ENCODE data around the gene HOXA7. TPM values are rescaled to one million over a fixed set of nuclear protein-coding genes. Genes with fewer than 3 reads are reported as not detected.

Gene HOXA7
- total RNA-seq, 1 donor from 2014 or later: not detected

DNA sequence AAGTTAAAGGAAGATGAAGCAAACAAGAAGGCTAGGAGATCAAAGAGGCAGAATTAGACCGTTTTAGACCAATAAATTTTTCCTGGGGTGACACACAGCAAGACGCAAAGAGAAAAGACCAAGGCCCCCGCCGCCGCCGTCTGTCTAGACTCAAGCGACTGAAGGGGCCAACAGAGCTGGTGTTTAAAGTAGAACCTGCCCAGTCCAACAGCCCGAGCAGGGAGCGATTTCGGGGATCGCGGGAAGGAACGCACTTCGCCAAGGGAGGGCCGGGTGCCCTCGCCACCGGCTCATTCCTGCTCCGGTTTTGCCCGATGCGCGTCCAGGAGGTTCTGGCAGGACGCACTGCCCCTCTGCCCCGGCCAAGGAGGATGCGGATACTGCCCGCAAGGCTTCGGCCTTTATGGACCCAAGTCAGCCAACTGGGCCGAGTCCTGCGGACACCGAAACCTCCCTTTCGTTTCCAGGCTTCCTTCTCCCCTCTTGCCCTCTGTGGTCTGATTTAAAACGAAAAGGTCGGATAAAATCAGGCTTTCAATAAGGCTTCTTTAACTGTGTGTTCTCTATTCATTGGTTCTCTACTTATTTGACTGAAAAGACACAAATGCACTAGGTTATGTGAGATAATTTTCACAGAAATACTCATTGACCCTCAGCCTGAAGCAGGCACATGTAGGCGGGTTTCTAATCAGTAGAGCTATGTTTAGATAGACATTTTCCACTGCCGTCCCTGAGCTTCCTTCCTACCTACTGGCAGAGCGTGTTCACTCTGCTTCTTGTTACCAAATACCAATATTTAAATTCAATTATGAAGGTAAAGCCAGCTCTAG lies 2.2 kb upstream of the HOXA7 start:
- H3K36me3 ChIP-seq (ENCODE audit: control insufficient read depth, insufficient read depth, low read length): no peaks in the 10 kb centered on the region
- DNase-seq (ENCODE audit: low read depth) (no peak), FAIRE-seq (no peak)
- peaks cover 76% of the 10 kb centered on the region for H3K27me3 ChIP-seq (ENCODE audit: control insufficient read depth, insufficient read depth, low read length)
- H3K4me3 ChIP-seq (ENCODE audit: low read depth, low read length): no peak overlapping the region
- TF ChIP-seq, protein P1, sequence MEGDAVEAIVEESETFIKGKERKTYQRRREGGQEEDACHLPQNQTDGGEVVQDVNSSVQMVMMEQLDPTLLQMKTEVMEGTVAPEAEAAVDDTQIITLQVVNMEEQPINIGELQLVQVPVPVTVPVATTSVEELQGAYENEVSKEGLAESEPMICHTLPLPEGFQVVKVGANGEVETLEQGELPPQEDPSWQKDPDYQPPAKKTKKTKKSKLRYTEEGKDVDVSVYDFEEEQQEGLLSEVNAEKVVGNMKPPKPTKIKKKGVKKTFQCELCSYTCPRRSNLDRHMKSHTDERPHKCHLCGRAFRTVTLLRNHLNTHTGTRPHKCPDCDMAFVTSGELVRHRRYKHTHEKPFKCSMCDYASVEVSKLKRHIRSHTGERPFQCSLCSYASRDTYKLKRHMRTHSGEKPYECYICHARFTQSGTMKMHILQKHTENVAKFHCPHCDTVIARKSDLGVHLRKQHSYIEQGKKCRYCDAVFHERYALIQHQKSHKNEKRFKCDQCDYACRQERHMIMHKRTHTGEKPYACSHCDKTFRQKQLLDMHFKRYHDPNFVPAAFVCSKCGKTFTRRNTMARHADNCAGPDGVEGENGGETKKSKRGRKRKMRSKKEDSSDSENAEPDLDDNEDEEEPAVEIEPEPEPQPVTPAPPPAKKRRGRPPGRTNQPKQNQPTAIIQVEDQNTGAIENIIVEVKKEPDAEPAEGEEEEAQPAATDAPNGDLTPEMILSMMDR (IDR thresholded peaks at IDR 0.05; ENCODE audit: insufficient read depth, low read length, severe bottlenecking): no peak

DNA sequence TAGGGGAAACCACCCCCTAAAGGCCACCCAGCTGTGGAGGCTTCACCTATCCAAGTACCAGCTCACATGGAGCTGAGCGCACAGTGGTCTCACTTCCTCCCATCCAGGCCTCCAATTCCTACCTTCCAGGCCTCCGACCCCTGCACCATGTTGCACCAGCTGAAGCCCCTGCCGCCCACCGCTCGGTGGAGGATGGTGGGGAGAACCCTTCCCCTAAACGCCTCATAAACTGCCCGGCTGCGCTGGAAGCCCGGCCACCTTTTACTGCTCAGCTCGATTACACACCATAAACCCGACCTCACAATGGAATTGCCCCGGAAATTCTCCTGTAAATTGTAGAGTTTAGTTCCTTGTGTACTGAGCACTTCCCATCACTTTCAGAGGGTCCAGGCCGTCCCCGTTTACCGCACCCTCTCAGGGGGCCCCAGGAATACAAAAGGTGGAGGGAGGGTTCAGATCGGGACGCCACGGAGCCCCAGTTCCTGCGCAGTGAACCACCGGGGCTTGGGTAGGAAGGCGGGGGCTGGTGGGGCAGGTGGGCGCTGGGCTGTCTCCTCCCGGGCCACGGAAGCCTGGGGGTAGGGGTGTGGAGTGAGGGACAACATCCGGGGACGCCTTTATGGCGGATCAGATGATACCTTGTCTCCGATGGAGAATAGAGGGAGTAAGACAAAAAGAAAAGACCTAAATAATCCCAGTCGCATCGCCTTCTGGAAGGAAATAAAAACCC lies 1.4 kb upstream of the HOXA7 start:
- TF ChIP-seq, protein P1 (IDR thresholded peaks at IDR 0.05; ENCODE audit: insufficient read depth, low read length, severe bottlenecking): no peak
- DNase-seq (ENCODE audit: low read depth) (no peak), FAIRE-seq (no peak)
- no peaks in the 10 kb centered on the region for H3K36me3 ChIP-seq (ENCODE audit: control insufficient read depth, insufficient read depth, low read length)
- H3K27me3 ChIP-seq (ENCODE audit: control insufficient read depth, insufficient read depth, low read length): peaks cover 79% of the 10 kb centered on the region
- no peak overlapping the region for H3K4me3 ChIP-seq (ENCODE audit: low read depth, low read length)

DNA sequence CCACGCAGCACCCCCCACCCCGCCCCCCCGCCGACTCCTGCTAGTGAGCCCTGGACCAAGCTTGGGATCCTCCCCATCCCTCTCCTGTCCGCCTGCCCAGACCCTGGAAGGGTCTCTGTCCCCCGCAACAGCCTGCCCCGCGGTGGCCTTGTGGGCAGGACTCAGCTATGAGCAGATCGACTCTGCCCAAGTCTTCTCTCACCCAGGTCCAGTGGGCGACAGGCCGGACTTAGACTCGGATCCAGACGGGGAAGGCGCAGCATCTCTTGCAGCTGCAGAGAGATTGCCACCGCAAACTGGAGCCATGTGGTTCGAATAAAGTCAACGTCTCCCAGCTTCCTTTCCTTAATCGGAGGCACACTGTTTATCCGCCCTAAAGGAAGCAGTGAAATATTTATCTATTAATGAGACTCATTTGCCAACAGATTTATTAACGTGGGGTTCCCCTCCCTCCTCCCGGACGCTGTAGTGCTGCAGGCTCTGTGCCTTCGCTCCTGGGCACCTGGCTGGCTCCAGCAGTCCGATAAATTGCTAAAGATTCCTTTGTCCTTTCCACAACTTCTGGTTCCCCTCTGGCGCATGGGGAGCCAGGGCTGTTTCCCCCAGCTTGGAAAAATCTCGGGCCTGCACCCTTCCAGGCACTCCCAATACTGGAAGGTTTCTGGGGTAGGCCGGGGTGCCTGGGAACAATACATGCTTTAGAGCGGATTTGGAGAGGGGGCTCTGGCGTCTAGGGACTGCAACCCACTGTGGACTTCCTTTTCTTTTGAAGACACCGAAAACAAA lies 634 bp upstream of the HOXA7 start:
- FAIRE-seq: no peak
- DNase-seq (ENCODE audit: low read depth): no peak
- Histone ChIP-seq H3K4me3 (ENCODE audit: low read depth, low read length) (no peak overlapping the region), H3K27me3 (ENCODE audit: control insufficient read depth, insufficient read depth, low read length) (peaks cover 87% of the 10 kb centered on the region), H3K36me3 (ENCODE audit: control insufficient read depth, insufficient read depth, low read length) (no peaks in the 10 kb centered on the region)
- TF ChIP-seq, protein P1 (IDR thresholded peaks at IDR 0.05; ENCODE audit: insufficient read depth, low read length, severe bottlenecking): no peak

DNA sequence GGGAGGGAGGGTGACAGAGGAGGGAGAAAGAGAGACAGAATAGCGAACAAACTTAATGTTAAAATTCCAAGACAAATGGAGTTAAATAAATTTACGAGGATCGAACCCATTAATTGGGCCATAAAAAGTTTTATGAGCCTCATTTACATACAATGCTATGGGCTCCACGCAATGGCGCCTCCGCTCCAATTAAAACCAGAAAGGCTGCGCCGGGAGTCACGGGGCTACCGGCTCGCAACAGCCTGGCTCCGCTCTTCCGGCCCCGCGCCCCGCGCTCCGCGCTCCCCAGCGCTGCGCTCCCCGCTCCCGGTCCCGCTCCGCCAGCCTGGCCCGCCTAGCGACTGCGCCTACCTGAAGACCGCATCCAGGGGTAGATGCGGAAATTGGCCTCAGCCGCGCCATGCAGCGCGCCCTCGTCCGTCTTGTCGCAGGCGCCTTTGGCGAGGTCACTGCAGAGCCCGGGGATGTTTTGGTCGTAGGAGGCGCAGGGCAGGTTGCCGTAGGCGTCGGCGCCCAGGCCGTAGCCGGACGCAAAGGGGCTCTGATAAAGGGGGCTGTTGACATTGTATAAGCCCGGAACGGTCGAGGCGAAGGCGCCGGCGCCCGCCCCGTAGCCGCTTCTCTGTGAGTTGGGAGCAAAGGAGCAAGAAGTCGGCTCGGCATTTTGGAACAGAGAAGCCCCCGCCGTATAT lies 513 bp downstream of the HOXA7 start:
- TF ChIP-seq, protein P1 (IDR thresholded peaks at IDR 0.05; ENCODE audit: insufficient read depth, low read length, severe bottlenecking): no peak
- H3K36me3 ChIP-seq (ENCODE audit: control insufficient read depth, insufficient read depth, low read length): no peaks in the 10 kb centered on the region
- no peak for FAIRE-seq
- H3K4me3 ChIP-seq (ENCODE audit: low read depth, low read length): no peak overlapping the region
- no peak for DNase-seq (ENCODE audit: low read depth)
- H3K27me3 ChIP-seq (ENCODE audit: control insufficient read depth, insufficient read depth, low read length): peaks cover 92% of the 10 kb centered on the region
